GM23248 (cell line): ENCODE results near the gene ATL1. TPM values are rescaled to one million over a fixed set of nuclear protein-coding genes. Genes with fewer than 3 reads are reported as not detected.
"Not testable (repeated sequence)": the region's sequence is repeated elsewhere in the genome, so short reads cannot be mapped to it uniquely, and the experiment has no call there.

Source experiments
- DNase-seq: peaks from one replicate; pipeline ENCODE4 v3.0.0-alpha.2; 2015
- H2AFZ ChIP-seq: fragments of 200-600 bp; sonication (generic); 2 replicates; pipeline ENCODE4 v1.6.1; 2016; ENCODE audit warnings: antibody characterized with exemption
- H3F3A ChIP-seq: fragments of 200-600 bp; sonication (generic); 2 replicates; pipeline ENCODE4 v1.6.1; 2016; ENCODE audit warnings: mild to moderate bottlenecking, antibody characterized with exemption, mixed run types; ENCODE audit not compliant: insufficient read depth
- H3K27ac ChIP-seq: fragments of 200-600 bp; sonication (generic); 2 replicates; pipeline ENCODE4 v1.5.1; 2016; ENCODE audit warnings: mild to moderate bottlenecking
- H3K27me3 ChIP-seq: fragments of 200-600 bp; sonication (generic); replicated peaks from 2 replicates; pipeline ENCODE4 v1.6.1; 2016; ENCODE audit warnings: mild to moderate bottlenecking; ENCODE audit not compliant: insufficient read depth
- H3K36me3 ChIP-seq: fragments of 200-600 bp; sonication (generic); 2 replicates; pipeline ENCODE4 v1.6.1; 2016; ENCODE audit warnings: low read depth, mild to moderate bottlenecking
- H3K4me1 ChIP-seq: fragments of 200-600 bp; sonication (generic); 2 replicates; pipeline ENCODE4 v1.6.1; 2016; ENCODE audit warnings: mild to moderate bottlenecking; ENCODE audit not compliant: insufficient read depth
- H3K4me2 ChIP-seq: fragments of 200-600 bp; sonication (generic); one replicate; pipeline ENCODE4 v1.6.1; 2016; ENCODE audit warnings: mild to moderate bottlenecking; ENCODE audit not compliant: unreplicated experiment
- H3K4me3 ChIP-seq: fragments of 200-600 bp; sonication (generic); 2 replicates; pipeline ENCODE4 v1.5.1; 2016; ENCODE audit warnings: mild to moderate bottlenecking
- H3K79me2 ChIP-seq: fragments of 200-600 bp; sonication (generic); 2 replicates; pipeline ENCODE4 v1.6.1; 2016; ENCODE audit warnings: mild to moderate bottlenecking; ENCODE audit not compliant: insufficient read depth
- H3K9ac ChIP-seq: fragments of 200-600 bp; sonication (generic); 2 replicates; pipeline ENCODE4 v1.6.1; 2016; ENCODE audit warnings: mild to moderate bottlenecking
- H3K9me2 ChIP-seq: fragments of 200-600 bp; sonication (generic); 2 replicates; pipeline ENCODE4 v1.6.1; 2016; ENCODE audit warnings: mixed run types, mild to moderate bottlenecking, moderate library complexity; ENCODE audit not compliant: insufficient read depth
- H3K9me3 ChIP-seq: fragments of 200-600 bp; sonication (generic); one replicate; pipeline ENCODE4 v1.6.1; 2017; ENCODE audit warnings: low read depth
- H4K20me1 ChIP-seq: fragments of 200-600 bp; sonication (generic); 2 replicates; pipeline ENCODE4 v1.6.0; 2016; ENCODE audit not compliant: insufficient read depth
- EZH2 ChIP-seq: fragments of 200-600 bp; sonication (generic); IDR thresholded peaks from 2 replicates; pipeline ENCODE4 v1.6.1; 2018; ENCODE audit warnings: antibody characterized with exemption, mild to moderate bottlenecking; ENCODE audit not compliant: insufficient read depth, poor library complexity, severe bottlenecking
- EZH2phosphoT487 ChIP-seq: fragments of 200-600 bp; sonication (generic); IDR thresholded peaks from 2 replicates; pipeline ENCODE4 v1.6.1; 2018; ENCODE audit warnings: antibody characterized with exemption, moderate library complexity, mild to moderate bottlenecking, low read depth; ENCODE audit not compliant: insufficient read depth
- WGBS, 2 experiments: methylation state at CpG; one replicate each; pipeline ENCODE4 v1.1.6; 2015 to 2017; ENCODE audit warnings: low lambda C conversion rate in 2 of 2, low coverage in 1 of 2; ENCODE audit errors: missing lambda C conversion rate in 2 of 2; 5-methylcytosine and 5-hydroxymethylcytosine counted together
- in situ Hi-C: fragments of 300-500 bp; cut with MboI; formaldehyde crosslinking; loops from 2 replicates; pipeline ENCODE4 v1.15.0; 2020
- polyA plus RNA-seq: library from polyadenylated mRNA; unstranded; fragments of >200 nt; fragmentation: Nextera tagmentation; extraction: Ambion mirVana; gene quantifications from 2 replicates; pipeline ENCODE4 v1.2.1, GENCODE V29; 2016
- total RNA-seq: library from RNA; depleted of rRNA; stranded (reverse); fragments of >200 nt; shearing (Covaris generic); gene quantifications from 2 replicates; pipeline ENCODE4 v1.2.3, GENCODE V29; 2014

The ATL1 gene
- total and polyA plus RNA-seq, 2 experiments from 2014 or later, result 10.8 to 11.4 TPM

DNA sequence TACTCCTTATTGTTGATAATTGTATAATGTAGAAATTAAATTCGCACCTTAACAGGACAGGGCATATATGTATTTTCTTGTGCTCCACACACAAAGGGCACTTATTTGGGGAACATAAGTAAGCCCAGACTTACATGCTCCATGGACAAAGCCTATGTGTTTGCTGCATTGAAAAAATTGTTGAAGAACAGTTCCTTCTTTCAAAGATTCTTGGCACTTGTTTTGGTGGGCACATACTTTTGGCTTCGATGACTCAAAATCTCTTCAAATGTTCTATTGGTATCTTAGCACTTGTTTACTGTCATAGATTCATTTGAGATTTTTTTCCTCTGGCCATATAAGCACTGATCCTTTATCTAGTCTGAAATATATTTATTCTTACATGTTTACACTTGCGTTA, 26.1 kb upstream of the ATL1 start:
- in situ Hi-C loops, result loop anchor here (10.0 to 25.0 kb wide), 2 partner anchors 209 to 672 kb away; partner anchors contain the start of gene NEMF
- Histone ChIP-seq H3K27ac (no peak overlapping the region), H3K36me3 (no peaks in the 10 kb centered on the region), H3K79me2 (peaks cover 35% of the 10 kb centered on the region), H3K4me1 (peaks cover 14% of the 10 kb centered on the region), H3K9ac (no peak overlapping the region), H3K9me2 (no peaks in the 10 kb centered on the region), H3F3A (peaks cover 29% of the 10 kb centered on the region), H4K20me1 (no peaks in the 10 kb centered on the region), H3K4me3 (no peak overlapping the region), H3K9me3 (no peaks in the 10 kb centered on the region), H2AFZ (no peak overlapping the region), H3K4me2 (no peak overlapping the region), H3K27me3 (no peaks in the 10 kb centered on the region)
- WGBS, 2 experiments, result 75 to 83% methylated on average over 3 of the region's 3 CpGs
- TF ChIP-seq EZH2 (no peak), EZH2phosphoT487 (no peak)
- DNase-seq, result peak; percentile 39

DNA sequence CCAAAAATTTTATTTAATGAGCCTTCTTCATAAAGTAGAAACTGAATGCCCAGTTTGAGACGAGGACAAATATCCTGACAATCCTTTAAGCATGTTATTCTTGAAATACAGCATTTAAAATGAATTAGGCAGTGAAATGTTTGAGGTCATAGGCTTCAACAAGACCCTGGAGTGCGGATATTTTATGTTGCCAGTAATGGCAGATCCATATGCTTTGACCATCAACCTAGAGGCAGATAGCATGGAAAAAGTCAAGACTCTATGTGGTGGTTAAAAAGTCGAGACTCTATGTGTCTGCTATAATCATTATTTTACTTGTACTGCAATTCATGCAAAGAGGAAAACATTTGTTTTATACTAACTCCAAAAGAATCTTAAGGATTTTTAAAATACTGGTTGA, 25.5 kb upstream of the ATL1 start:
- Histone ChIP-seq H3K4me2 (no peak overlapping the region), H3F3A (peaks cover 23% of the 10 kb centered on the region), H3K9me3 (no peaks in the 10 kb centered on the region), H3K27me3 (no peaks in the 10 kb centered on the region), H3K4me3 (no peak overlapping the region), H3K79me2 (peaks cover 29% of the 10 kb centered on the region), H3K27ac (no peak overlapping the region), H3K36me3 (no peaks in the 10 kb centered on the region), H3K4me1 (peaks cover 8% of the 10 kb centered on the region), H3K9me2 (no peaks in the 10 kb centered on the region), H4K20me1 (no peaks in the 10 kb centered on the region), H2AFZ (no peak overlapping the region), H3K9ac (no peak overlapping the region)
- DNase-seq, result no peak
- in situ Hi-C loops, result loop anchor here (10.0 to 25.0 kb wide), 2 partner anchors 210 to 672 kb away; partner anchors contain the start of gene NEMF
- TF ChIP-seq EZH2, result no peak
- TF ChIP-seq EZH2phosphoT487, result no peak
- 51 to 52% methylated on average over 3 of the region's 3 CpGs for WGBS, 2 experiments

DNA sequence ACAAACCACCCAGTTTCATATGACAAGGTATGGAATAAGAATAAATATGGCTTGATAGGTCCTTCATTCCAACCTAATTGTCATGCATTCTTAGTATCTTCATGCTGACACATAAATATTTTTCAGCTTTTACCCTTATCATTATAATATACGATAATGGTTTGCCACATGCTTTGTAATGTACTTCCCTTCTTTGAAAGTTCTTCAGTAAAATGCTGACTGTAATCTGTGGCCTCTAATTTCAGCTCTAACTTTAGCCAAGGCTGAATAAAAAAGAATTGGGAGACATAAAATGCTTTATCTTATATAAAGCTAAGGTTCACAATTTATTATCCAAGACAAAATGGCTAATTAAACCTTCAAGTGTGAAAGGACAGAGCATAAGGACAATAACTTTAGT, 24.9 kb upstream of the ATL1 start:
- Histone ChIP-seq H3K9me3 (no peaks in the 10 kb centered on the region), H3K4me3 (no peak overlapping the region), H3F3A (peaks cover 17% of the 10 kb centered on the region), H3K79me2 (peaks cover 23% of the 10 kb centered on the region), H3K4me1 (peaks cover 2% of the 10 kb centered on the region; the same call in 1 of the 2 replicates), H2AFZ (no peak overlapping the region), H3K36me3 (no peaks in the 10 kb centered on the region), H3K27me3 (no peaks in the 10 kb centered on the region), H3K27ac (no peak overlapping the region), H3K9me2 (no peaks in the 10 kb centered on the region), H4K20me1 (no peaks in the 10 kb centered on the region), H3K9ac (no peak overlapping the region), H3K4me2 (no peak overlapping the region)
- no peak for DNase-seq
- WGBS, 2 experiments, result 43 to 72% methylated on average over 1 of the region's 1 CpG
- TF ChIP-seq EZH2 (no peak), EZH2phosphoT487 (no peak)
- in situ Hi-C loops, result loop anchor here (10.0 to 25.0 kb wide), 2 partner anchors 210 to 673 kb away; partner anchors contain the start of gene NEMF

DNA sequence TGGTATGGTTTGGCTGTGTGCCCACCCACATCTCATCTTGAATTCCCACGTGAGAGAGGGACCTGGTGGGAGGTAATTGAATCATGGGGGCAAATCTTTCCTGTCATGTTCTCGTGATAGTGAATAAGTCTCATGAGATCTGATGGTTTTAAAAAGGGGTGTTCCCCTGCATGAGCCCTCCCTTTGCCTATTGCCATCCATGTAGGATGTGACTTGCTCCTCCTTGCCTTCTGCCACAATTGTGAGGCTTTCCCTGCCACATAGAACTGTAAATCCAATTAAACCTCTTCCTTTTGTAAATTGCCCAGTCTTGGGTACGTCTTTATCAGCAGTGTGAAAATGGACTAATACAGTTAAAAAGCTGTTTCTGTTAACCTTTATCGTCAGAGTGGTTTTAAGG, 21.9 kb upstream of the ATL1 start:
- not testable (repeated sequence) for H3K9me3 ChIP-seq, H3K36me3 ChIP-seq, H3K27ac ChIP-seq, DNase-seq, H2AFZ ChIP-seq, H3K9me2 ChIP-seq, H3K4me1 ChIP-seq, H4K20me1 ChIP-seq, H3K27me3 ChIP-seq, H3K79me2 ChIP-seq, H3K9ac ChIP-seq, H3K4me2 ChIP-seq, H3K4me3 ChIP-seq, H3F3A ChIP-seq
- in situ Hi-C loops, result loop anchor here (10.0 to 25.0 kb wide), 2 partner anchors 213 to 676 kb away; partner anchors contain the start of gene NEMF
- WGBS, 2 experiments, result 50 to 56% methylated on average over 4 of the region's 4 CpGs

DNA sequence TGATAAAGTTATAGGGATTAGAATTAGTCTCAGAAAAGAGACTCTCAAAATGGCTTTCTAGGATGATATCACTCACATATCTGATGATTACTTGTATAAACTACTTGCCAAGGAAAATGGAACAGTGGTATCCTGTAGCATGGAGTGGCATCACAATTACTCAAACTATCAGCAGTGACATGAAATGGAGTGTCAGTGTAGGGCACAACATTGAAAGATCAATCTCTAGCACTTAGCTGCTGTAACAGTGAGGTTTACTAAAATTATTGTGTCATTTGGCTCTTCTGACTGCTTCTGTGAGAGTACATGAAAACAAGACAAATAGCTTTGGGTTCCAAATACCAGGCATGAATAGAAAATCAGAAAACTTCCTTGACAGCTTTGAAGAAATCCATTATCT, 20.9 kb upstream of the ATL1 start:
- Histone ChIP-seq H3K36me3 (no peaks in the 10 kb centered on the region), H3K4me1 (no peaks in the 10 kb centered on the region), H4K20me1 (no peaks in the 10 kb centered on the region), H3K79me2 (no peaks in the 10 kb centered on the region), H3K27ac (no peak overlapping the region), H3K4me2 (no peak overlapping the region), H3K9me3 (no peaks in the 10 kb centered on the region), H3K9me2 (no peaks in the 10 kb centered on the region), H3K9ac (no peak overlapping the region), H3K27me3 (no peaks in the 10 kb centered on the region), H2AFZ (no peak overlapping the region), H3F3A (no peaks in the 10 kb centered on the region), H3K4me3 (no peak overlapping the region)
- TF ChIP-seq EZH2 (no peak), EZH2phosphoT487 (no peak)
- no peak for DNase-seq
- in situ Hi-C loops, result loop anchor here (10.0 to 25.0 kb wide), 2 partner anchors 214 to 677 kb away; partner anchors contain the start of gene NEMF
